Measurements from ENCODE around the gene PPFIBP2. TPM values are rescaled to one million over a fixed set of nuclear protein-coding genes. Genes with fewer than 3 reads are reported as not detected.

PPFIBP2 gene
- total and polyA plus RNA-seq, 2 of the 13 experiments (the other 11 are each of a cell fraction or from before 2014, with no cell fraction given), result 15.0 to 52.5 TPM

GRCh38 chr11:7605186-7605943, 91.6 kb downstream of the PPFIBP2 start (continued):
- no peak for TF ChIP-seq NFYC (CRISPR knock-in tag; IDR thresholded peaks at IDR 0.05)
- TF ChIP-seq, protein P1, sequence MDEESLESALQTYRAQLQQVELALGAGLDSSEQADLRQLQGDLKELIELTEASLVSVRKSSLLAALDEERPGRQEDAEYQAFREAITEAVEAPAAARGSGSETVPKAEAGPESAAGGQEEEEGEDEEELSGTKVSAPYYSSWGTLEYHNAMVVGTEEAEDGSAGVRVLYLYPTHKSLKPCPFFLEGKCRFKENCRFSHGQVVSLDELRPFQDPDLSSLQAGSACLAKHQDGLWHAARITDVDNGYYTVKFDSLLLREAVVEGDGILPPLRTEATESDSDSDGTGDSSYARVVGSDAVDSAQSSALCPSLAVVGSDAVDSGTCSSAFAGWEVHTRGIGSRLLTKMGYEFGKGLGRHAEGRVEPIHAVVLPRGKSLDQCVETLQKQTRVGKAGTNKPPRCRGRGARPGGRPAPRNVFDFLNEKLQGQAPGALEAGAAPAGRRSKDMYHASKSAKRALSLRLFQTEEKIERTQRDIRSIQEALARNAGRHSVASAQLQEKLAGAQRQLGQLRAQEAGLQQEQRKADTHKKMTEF (CRISPR knock-in tag; IDR thresholded peaks at IDR 0.05), result 0 out of 2 replicates have a peak, but pooled peaks have one; percentile 17
- TF ChIP-seq ATF3 (CRISPR knock-in tag; IDR thresholded peaks at IDR 0.05), result peak; percentile 79
- TF ChIP-seq MED1 (CRISPR knock-in tag; IDR thresholded peaks at IDR 0.05), result peak; percentile 49; the same call in 1 of the 2 replicates
- TF ChIP-seq, protein P2, sequence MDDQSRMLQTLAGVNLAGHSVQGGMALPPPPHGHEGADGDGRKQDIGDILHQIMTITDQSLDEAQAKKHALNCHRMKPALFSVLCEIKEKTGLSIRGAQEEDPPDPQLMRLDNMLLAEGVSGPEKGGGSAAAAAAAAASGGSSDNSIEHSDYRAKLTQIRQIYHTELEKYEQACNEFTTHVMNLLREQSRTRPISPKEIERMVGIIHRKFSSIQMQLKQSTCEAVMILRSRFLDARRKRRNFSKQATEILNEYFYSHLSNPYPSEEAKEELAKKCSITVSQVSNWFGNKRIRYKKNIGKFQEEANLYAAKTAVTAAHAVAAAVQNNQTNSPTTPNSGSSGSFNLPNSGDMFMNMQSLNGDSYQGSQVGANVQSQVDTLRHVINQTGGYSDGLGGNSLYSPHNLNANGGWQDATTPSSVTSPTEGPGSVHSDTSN (CRISPR knock-in tag; IDR thresholded peaks at IDR 0.05; ENCODE audit: borderline replicate concordance), result no peak
- TF ChIP-seq ZNF251 (CRISPR knock-in tag; IDR thresholded peaks at IDR 0.05), result no peak
- no peak for TF ChIP-seq ZNF761 (CRISPR knock-in tag; conservative IDR thresholded peaks at IDR 0.05)
- no peak for TF ChIP-seq REXO4 (CRISPR knock-in tag; IDR thresholded peaks at IDR 0.05; ENCODE audit: borderline replicate concordance)
- TF ChIP-seq ZBTB8A (CRISPR knock-in tag; IDR thresholded peaks at IDR 0.05; ENCODE audit: borderline replicate concordance, low read depth), result no peak
- no peak for TF ChIP-seq ZNF839 (CRISPR knock-in tag; IDR thresholded peaks at IDR 0.05; ENCODE audit: borderline replicate concordance)
- no peak for TF ChIP-seq CENPT (CRISPR knock-in tag; IDR thresholded peaks at IDR 0.05; ENCODE audit: low read depth)
- peak; percentile 11; the same call in 1 of the 2 replicates for TF ChIP-seq HMG20A (CRISPR knock-in tag; IDR thresholded peaks at IDR 0.05; ENCODE audit: borderline replicate concordance)
- TF ChIP-seq SIN3A (IDR thresholded peaks at IDR 0.05; ENCODE audit: borderline replicate concordance, low read depth, low read length), result no peak
- no peak for TF ChIP-seq ZFP90 (CRISPR knock-in tag; IDR thresholded peaks at IDR 0.05; ENCODE audit: borderline replicate concordance)
- no peak for TF ChIP-seq ZNF430 (CRISPR knock-in tag; IDR thresholded peaks at IDR 0.05)
- no peak for TF ChIP-seq EEA1 (CRISPR knock-in tag; IDR thresholded peaks at IDR 0.05; ENCODE audit: borderline replicate concordance)
- TF ChIP-seq SOX6 (IDR thresholded peaks at IDR 0.05), result no peak
- TF ChIP-seq SOX6 (CRISPR knock-in tag; IDR thresholded peaks at IDR 0.05), result peak; percentile 77
